K562 (cell line): ENCODE measurements around the gene RNF114. TPM values are rescaled to one million over a fixed set of nuclear protein-coding genes. Genes with fewer than 3 reads are reported as not detected.

Source experiments
- CAMTA2 ChIP-seq: fragments of 250-450 bp; sonication (Bioruptor Pico); conservative IDR thresholded peaks from 2 replicates; pipeline ENCODE4 v1.5.1; 2022
- CBX3 ChIP-seq, 2 experiments: IDR thresholded peaks; 1 replicate in 1 of 2; 2 replicates in 1 of 2; pipeline ENCODE4 v1.6.1; 2012; ENCODE audit warnings: inconsistent platforms in 2 of 2, low read length in 2 of 2, borderline replicate concordance in 1 of 2, control low read depth in 1 of 2
- CREM ChIP-seq: IDR thresholded peaks from 2 replicates; pipeline ENCODE4 v1.6.1; 2014; ENCODE audit warnings: antibody characterized with exemption, low read depth
- EP300 ChIP-seq: IDR thresholded peaks from 2 replicates; pipeline ENCODE4 v1.6.1; 2012; ENCODE audit warnings: low read length, improper control_type of control experiment
- GTF2A2 ChIP-seq: IDR thresholded peaks from 2 replicates; pipeline ENCODE4 v1.6.1; 2016; ENCODE audit warnings: mild to moderate bottlenecking, missing genetic modification characterization, missing compliant biosample characterization
- HNRNPH1 ChIP-seq: fragments of 200-400 bp; formaldehyde crosslinking; optimal IDR thresholded peaks from 2 replicates; pipeline ENCODE3; 2017; ENCODE audit warnings: low read depth, mild to moderate bottlenecking, low read length, moderate library complexity
- HNRNPL ChIP-seq: fragments of 200-400 bp; formaldehyde crosslinking; IDR thresholded peaks from 2 replicates; pipeline ENCODE4 v1.6.1; 2017; ENCODE audit warnings: low read depth, mild to moderate bottlenecking, low read length
- JUND ChIP-seq, 2 experiments: IDR thresholded peaks; 2 replicates in 1 of 2; 3 replicates in 1 of 2; pipeline ENCODE4 v1.6.1; 2011; ENCODE audit warnings: borderline replicate concordance in 2 of 2, low read depth in 2 of 2, low read length in 2 of 2, improper control_type of control experiment in 1 of 2, missing biosample characterization in 1 of 2, missing genetic modification characterization in 1 of 2, missing genetic modification reagents in 1 of 2
- NFIC ChIP-seq: fragments of 450-650 bp; IDR thresholded peaks from 2 replicates; pipeline ENCODE4 v1.6.1; 2017; ENCODE audit warnings: mild to moderate bottlenecking, inconsistent platforms
- OTX1 ChIP-seq: fragments of 450-650 bp; formaldehyde crosslinking; IDR thresholded peaks from 2 replicates; pipeline ENCODE4 v1.4.0; 2022; ENCODE audit warnings: mild to moderate bottlenecking
- RBBP5 ChIP-seq: fragments of 200-600 bp; sonication (generic); IDR thresholded peaks from 2 replicates; pipeline ENCODE4 v1.6.1; 2012; ENCODE audit warnings: borderline replicate concordance, mild to moderate bottlenecking, low read length, control low read depth, inconsistent platforms; ENCODE audit not compliant: insufficient read depth, poor library complexity, severe bottlenecking
- SAP30 ChIP-seq: fragments of 200-600 bp; sonication (generic); IDR thresholded peaks from 2 replicates; pipeline ENCODE4 v1.6.1; 2012; ENCODE audit warnings: borderline replicate concordance, low read depth, mild to moderate bottlenecking, moderate library complexity, low read length, control low read depth, inconsistent platforms; ENCODE audit not compliant: insufficient read depth, poor library complexity, severe bottlenecking
- SIN3B ChIP-seq: fragments of 450-650 bp; IDR thresholded peaks from 2 replicates; pipeline ENCODE4 v1.6.1; 2017; ENCODE audit warnings: low read depth, mild to moderate bottlenecking, moderate library complexity
- SUPT5H ChIP-seq: fragments of 450-650 bp; IDR thresholded peaks from 2 replicates; pipeline ENCODE4 v1.6.1; 2016
- TSC22D4 ChIP-seq: fragments of 450-650 bp; IDR thresholded peaks from 2 replicates; pipeline ENCODE4 v1.6.1; 2016; ENCODE audit warnings: missing genetic modification characterization, missing biosample characterization, control low read depth
- ZNF764 ChIP-seq: fragments of 250-450 bp; sonication (Bioruptor Pico); IDR thresholded peaks from 2 replicates; pipeline ENCODE4 v1.4.0; 2020; ENCODE audit warnings: low read depth, mild to moderate bottlenecking, moderate library complexity
- ZNF780A ChIP-seq: fragments of 250-450 bp; sonication (Bioruptor Pico); IDR thresholded peaks from 2 replicates; pipeline ENCODE4 v1.5.0; 2021; ENCODE audit warnings: mild to moderate bottlenecking
- polyA plus RNA-seq, 8 experiments: library from polyadenylated mRNA; depleted of rRNA in 4 of 8; stranded (reverse) in 5 of 8; unstranded in 3 of 8; fragments of >200 nt; fragmentation: Nextera tagmentation in 2 of 8; fragmentation: Illumina TruSeq in 1 of 8; extraction: Ambion mirVana in 2 of 8; extraction: Trizol in 1 of 8; gene quantifications; 2 replicates each; pipeline versions ENCODE4 v1.2.1 to v1.2.3, GENCODE V29; 2011 to 2014; ENCODE audit warnings: inconsistent platforms in 1 of 8, missing spikeins in 1 of 8
- total RNA-seq, 7 experiments: library from RNA; depleted of rRNA in 6 of 7; stranded (reverse); fragments of >200 nt in 6 of 7; fragmentation: Illumina TruSeq in 2 of 7; extraction: Trizol in 2 of 7; gene quantifications; 2 replicates each; pipeline versions ENCODE4 v1.2.1 to v1.2.3, GENCODE V29; 2011 to 2021; ENCODE audit warnings: low replicate concordance in 1 of 7
- TF ChIP-seq, protein P1 (sequence below): fragments of 450-650 bp; IDR thresholded peaks from 2 replicates; pipeline ENCODE4 v1.6.1; 2016; ENCODE audit warnings: borderline replicate concordance
- TF ChIP-seq, protein P2 (sequence below): sonication (generic); IDR thresholded peaks from 2 replicates; pipeline ENCODE4 v1.6.1; 2016
- TF ChIP-seq, protein P3 (sequence below): sonication (generic); formaldehyde crosslinking; IDR thresholded peaks from 2 replicates; pipeline ENCODE4 v1.8.0; 2022; ENCODE audit warnings: mild to moderate bottlenecking, missing genetic modification reagents
- TF ChIP-seq, protein P4 (sequence below): sonication (generic); formaldehyde crosslinking; IDR thresholded peaks from 2 replicates; pipeline ENCODE4 v1.8.0; 2022; ENCODE audit warnings: mild to moderate bottlenecking, missing genetic modification reagents, borderline replicate concordance

RNF114 gene
- total and polyA plus RNA-seq, 9 of the 15 experiments (the other 6 are each of a cell fraction or from before 2014, with no cell fraction given): 38.6 to 111 (median 62.6) TPM

DNA sequence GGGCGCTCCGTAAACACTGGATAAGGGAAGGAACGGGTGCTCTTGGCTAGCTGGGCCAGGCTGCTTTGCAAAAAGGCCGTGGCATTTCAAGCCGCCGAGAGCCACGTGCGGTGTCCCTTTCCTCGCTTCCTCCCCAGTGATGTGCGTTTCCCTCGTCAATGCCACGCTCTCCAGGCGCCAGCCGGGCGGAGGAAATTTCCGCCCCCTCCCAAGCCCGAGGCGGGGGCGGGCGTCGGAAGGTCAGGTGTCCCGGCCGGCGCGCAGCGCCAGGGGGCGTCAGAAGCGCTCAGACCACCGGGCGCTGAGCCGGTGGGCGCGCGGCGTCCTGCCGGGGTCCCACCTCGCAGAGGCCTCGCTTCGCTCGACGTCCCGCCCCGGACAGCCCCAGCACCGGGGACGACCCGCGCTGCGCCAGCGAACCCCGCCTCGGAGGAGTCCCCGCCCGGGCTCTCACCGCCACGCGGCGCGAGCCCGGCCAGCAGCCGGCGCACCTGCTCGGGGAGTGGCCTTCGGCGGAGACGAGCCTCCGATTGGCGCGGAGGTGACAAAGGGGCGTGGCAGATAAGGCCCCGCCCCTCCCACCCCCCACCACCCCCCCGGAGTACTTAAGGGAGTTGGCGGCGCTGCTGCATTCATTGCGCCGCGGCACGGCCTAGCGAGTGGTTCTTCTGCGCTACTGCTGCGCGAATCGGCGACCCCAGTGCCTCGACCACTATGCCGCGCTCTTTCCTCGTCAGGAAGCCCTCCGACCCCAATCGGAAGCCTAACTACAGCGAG, 46.3 kb downstream of the RNF114 start, which contains the start of gene SNAI1 (continued):
- TF ChIP-seq, protein P1, sequence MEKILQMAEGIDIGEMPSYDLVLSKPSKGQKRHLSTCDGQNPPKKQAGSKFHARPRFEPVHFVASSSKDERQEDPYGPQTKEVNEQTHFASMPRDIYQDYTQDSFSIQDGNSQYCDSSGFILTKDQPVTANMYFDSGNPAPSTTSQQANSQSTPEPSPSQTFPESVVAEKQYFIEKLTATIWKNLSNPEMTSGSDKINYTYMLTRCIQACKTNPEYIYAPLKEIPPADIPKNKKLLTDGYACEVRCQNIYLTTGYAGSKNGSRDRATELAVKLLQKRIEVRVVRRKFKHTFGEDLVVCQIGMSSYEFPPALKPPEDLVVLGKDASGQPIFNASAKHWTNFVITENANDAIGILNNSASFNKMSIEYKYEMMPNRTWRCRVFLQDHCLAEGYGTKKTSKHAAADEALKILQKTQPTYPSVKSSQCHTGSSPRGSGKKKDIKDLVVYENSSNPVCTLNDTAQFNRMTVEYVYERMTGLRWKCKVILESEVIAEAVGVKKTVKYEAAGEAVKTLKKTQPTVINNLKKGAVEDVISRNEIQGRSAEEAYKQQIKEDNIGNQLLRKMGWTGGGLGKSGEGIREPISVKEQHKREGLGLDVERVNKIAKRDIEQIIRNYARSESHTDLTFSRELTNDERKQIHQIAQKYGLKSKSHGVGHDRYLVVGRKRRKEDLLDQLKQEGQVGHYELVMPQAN: peak; percentile 84; the same call in 1 of the 2 replicates
- no peak for TF ChIP-seq ZNF764 (CRISPR knock-in tag)
- TF ChIP-seq CREM: peak; percentile 82
- TF ChIP-seq ZNF780A (CRISPR knock-in tag): peak; percentile 51; the same call in 1 of the 2 replicates
- TF ChIP-seq OTX1 (CRISPR knock-in tag): no peak
- peak; percentile 87 for TF ChIP-seq GTF2A2 (tag)
- TF ChIP-seq TSC22D4 (tag): no peak
- TF ChIP-seq CBX3 (IDR thresholded peaks at IDR 0.05; ENCODE audit: borderline replicate concordance in 1 of 2, low read length in 2 of 2): peak in 1 of 2 experiments; percentile 89; a peak in 1 of 3 replicates
- peak; percentile 71 for TF ChIP-seq RBBP5
- TF ChIP-seq, protein P2, sequence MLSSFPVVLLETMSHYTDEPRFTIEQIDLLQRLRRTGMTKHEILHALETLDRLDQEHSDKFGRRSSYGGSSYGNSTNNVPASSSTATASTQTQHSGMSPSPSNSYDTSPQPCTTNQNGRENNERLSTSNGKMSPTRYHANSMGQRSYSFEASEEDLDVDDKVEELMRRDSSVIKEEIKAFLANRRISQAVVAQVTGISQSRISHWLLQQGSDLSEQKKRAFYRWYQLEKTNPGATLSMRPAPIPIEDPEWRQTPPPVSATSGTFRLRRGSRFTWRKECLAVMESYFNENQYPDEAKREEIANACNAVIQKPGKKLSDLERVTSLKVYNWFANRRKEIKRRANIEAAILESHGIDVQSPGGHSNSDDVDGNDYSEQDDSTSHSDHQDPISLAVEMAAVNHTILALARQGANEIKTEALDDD: no peak
- TF ChIP-seq JUND (IDR thresholded peaks at IDR 0.05; ENCODE audit: borderline replicate concordance, low read depth, low read length): no peak
- TF ChIP-seq JUND (tag; IDR thresholded peaks at IDR 0.05; ENCODE audit: borderline replicate concordance, low read depth, low read length): peak; percentile 11; the same call in 1 of the 3 replicates
- TF ChIP-seq NFIC: peak; percentile 77
- TF ChIP-seq, protein P3, sequence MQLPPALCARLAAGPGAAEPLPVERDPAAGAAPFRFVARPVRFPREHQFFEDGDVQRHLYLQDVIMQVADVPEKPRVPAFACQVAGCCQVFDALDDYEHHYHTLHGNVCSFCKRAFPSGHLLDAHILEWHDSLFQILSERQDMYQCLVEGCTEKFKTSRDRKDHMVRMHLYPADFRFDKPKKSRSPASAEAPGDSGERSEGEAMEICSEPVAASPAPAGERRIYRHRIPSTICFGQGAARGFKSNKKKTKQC (CRISPR knock-in tag): peak; percentile 82
- TF ChIP-seq, protein P4, sequence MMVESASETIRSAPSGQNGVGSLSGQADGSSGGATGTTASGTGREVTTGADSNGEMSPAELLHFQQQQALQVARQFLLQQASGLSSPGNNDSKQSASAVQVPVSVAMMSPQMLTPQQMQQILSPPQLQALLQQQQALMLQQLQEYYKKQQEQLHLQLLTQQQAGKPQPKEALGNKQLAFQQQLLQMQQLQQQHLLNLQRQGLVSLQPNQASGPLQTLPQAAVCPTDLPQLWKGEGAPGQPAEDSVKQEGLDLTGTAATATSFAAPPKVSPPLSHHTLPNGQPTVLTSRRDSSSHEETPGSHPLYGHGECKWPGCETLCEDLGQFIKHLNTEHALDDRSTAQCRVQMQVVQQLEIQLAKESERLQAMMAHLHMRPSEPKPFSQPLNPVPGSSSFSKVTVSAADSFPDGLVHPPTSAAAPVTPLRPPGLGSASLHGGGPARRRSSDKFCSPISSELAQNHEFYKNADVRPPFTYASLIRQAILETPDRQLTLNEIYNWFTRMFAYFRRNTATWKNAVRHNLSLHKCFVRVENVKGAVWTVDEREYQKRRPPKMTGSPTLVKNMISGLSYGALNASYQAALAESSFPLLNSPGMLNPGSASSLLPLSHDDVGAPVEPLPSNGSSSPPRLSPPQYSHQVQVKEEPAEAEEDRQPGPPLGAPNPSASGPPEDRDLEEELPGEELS (CRISPR knock-in tag): peak; percentile 95
- TF ChIP-seq SAP30: peak; percentile 62
- peak; percentile 69; the same call in 1 of the 2 replicates for TF ChIP-seq SIN3B
- TF ChIP-seq HNRNPL: 0 out of 2 replicates have a peak, but pooled peaks have one; percentile 31
- peak; percentile 99 for TF ChIP-seq SUPT5H
- TF ChIP-seq EP300: peak; percentile 23; the same call in 1 of the 2 replicates
- no peak for TF ChIP-seq CAMTA2 (CRISPR knock-in tag)
- no peak for TF ChIP-seq HNRNPH1
